Urinary bladder (tissue), 4 donors: ENCODE results near the gene NECAP2. TPM values are rescaled to one million over a fixed set of nuclear protein-coding genes. Genes with fewer than 3 reads are reported as not detected.

Experiments
- DNase-seq: peaks from one replicate; pipeline ENCODE4 v3.0.0-alpha.2; 2015; ENCODE audit errors: extremely low spot score
- H3K27ac ChIP-seq: one replicate; pipeline ENCODE4 v1.5.1; 2013; ENCODE audit warnings: low read depth, mild to moderate bottlenecking, moderate library complexity
- H3K36me3 ChIP-seq: one replicate; pipeline ENCODE4 v1.6.1; 2013; ENCODE audit warnings: mild to moderate bottlenecking, moderate library complexity; ENCODE audit not compliant: insufficient read depth
- H3K4me1 ChIP-seq: one replicate; pipeline ENCODE4 v1.6.1; 2013; ENCODE audit warnings: mild to moderate bottlenecking, moderate library complexity; ENCODE audit not compliant: insufficient read depth
- H3K4me3 ChIP-seq: one replicate; pipeline ENCODE4 v1.5.1; 2013; ENCODE audit warnings: low read depth, low read length
- WGBS: extraction: QIAGEN DNeasy Blood & Tissue Kit; methylation state at CpG from one replicate; pipeline ENCODE4 v1.1.7; 2013; 5-methylcytosine and 5-hydroxymethylcytosine counted together
- polyA plus RNA-seq: library from polyadenylated mRNA; stranded (reverse); fragments of 200-250 nt; gene quantifications from one replicate; pipeline ENCODE4 v1.2.3, GENCODE V29; 2013
- total RNA-seq: library from RNA; depleted of rRNA; stranded (reverse); fragments of >200 nt; gene quantifications from one replicate; pipeline ENCODE4 v1.2.3, GENCODE V29; 2014
- donor health status: healthy with polysubstance abuse.
- donor health status: healthy.

The NECAP2 gene
- total and polyA plus RNA-seq, 2 donors = 36.6 to 46.0 TPM

DNA sequence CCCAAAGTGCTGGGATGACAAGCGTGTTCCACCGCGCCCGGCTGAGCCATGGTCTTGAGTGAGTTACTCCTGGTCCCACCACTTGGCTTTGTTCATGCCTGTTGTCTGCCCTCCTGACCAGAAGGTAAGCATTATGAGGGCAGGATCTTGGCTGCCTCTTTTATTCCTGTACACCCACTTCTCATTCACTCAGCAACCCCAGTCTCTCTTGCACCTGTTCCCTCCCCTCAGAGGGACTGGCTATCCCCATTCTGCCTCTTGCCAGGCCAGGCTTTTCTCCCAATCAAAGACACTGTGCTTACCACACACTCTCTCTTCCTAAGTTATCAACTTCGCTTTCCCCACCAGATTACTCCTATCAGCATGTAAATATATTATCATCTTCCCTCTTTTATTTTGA is 29.7 kb upstream of the NECAP2 start:
- Histone ChIP-seq H3K36me3 (no peaks in the 10 kb centered on the region), H3K27ac (no peak overlapping the region), H3K4me3 (no peak overlapping the region), H3K4me1 (no peaks in the 10 kb centered on the region)
- DNase-seq = no peak
- WGBS = 94% methylated on average over 5 of the region's 5 CpGs

DNA sequence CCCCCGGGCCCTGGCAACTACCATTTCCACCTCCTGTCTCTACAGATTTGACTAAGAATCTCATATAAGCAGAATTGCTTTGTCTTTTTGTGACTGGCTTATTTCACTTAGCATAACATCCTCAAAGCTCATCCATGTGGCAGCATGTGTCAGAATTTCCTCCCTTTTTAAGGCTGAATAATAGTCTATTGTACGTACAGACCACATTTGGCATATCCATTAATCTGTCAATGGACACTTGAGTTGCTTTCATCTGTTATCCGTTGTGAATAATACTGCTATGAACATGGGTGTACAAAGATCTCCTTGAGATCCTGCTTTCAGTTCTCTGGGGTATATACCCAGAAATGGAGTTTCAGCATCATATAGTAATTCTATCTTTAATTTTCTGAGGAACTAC is 27.3 kb upstream of the NECAP2 start:
- H3K36me3 ChIP-seq = no peaks in the 10 kb centered on the region
- no peak overlapping the region for H3K4me3 ChIP-seq
- no peaks in the 10 kb centered on the region for H3K4me1 ChIP-seq
- no peak overlapping the region for H3K27ac ChIP-seq
- DNase-seq = no peak
- 85% methylated on average over 3 of the region's 3 CpGs for whole genome bisulfite sequencing

DNA sequence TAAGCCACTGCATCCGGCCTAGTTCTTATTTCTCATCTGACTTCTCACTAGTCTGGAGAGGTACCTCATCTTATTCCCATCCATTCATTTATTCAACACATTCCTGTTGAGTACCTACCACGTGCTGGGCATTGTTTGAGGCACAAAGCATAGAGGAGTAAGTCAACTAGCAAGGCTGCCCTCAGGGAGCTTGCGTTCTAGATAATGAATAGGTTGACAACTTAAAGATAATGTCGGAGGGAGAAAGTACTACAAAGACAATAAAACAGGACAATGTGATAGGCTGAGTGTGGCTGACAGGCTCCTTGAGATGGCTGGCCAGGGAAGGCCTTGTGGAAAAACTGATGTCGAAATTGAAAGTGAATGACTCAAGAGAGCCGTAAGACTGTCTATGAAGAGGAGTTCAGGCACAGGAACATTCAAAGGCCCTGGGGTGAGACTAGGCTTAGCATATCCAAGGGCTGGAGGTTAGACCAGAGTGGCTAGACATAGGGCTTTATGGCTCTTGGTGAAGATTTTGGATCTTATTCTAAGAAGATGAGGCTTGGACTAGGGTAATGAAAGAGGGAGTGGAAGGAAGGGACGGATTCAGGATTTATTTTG is 21.6 kb upstream of the NECAP2 start:
- DNase-seq = no peak
- Histone ChIP-seq H3K4me1 (no peaks in the 10 kb centered on the region), H3K4me3 (no peak overlapping the region), H3K27ac (no peak overlapping the region), H3K36me3 (no peaks in the 10 kb centered on the region)
- whole genome bisulfite sequencing = 87% methylated on average over 7 of the region's 7 CpGs

DNA sequence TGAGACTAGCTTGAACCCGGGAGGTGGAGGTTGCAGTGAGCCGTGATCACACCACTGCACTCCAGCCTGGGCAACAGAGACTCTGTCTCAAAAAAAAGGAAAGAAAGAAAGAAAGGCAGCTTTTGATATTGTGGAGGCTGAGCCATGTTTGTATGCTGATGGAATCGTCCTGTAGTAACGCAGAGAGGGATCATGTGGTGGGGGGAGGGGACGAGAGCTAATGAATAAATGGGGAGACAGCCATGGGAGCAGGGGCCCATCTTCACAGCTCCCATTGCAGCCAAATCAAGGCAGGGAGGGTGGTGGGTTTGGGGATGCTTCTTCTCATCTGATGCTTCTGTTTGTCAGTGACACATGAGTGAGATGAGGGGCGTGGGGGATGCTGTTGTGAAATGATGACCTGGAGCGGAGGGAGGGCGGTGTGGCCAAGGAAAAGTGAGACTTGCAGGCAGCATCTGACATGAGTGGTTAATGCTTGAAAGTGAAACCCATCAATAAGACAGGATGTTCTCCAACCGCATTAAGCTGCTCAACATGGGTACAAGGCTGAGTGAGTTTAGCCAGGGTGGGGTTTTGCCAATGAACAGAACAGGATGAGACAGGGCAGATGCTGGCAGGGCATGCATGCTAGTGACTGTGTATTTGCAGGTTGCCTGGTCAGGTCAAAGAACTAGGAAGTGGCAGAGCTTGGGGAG is 20.0 kb upstream of the NECAP2 start:
- Histone ChIP-seq H3K36me3 (no peaks in the 10 kb centered on the region), H3K27ac (no peak overlapping the region), H3K4me3 (no peak overlapping the region), H3K4me1 (no peaks in the 10 kb centered on the region)
- no peak for DNase-seq
- 57% methylated on average over 9 of the region's 9 CpGs for WGBS

DNA sequence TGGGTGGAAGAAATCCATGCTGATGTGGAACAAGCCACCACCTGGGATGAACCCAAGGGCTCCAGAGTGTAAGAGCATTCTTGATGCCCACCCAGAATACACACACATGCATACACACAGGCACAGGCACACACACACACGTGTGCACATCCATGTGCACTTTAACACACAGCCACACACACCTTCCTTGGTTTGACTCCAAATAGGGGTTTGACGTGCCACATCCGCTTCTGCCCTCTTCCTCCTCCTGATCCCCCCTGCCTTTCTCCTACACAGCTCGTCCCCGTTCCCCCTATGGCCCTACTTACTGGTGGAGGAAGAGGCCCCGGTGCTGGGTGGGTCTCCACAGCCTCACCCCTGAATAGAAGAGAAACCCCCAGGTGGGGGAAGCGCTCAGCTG is 19.3 kb upstream of the NECAP2 start:
- Histone ChIP-seq H3K4me1 (no peaks in the 10 kb centered on the region), H3K4me3 (no peak overlapping the region), H3K27ac (no peak overlapping the region), H3K36me3 (no peaks in the 10 kb centered on the region)
- no peak for DNase-seq
- WGBS = 72% methylated on average over 7 of the region's 7 CpGs

DNA sequence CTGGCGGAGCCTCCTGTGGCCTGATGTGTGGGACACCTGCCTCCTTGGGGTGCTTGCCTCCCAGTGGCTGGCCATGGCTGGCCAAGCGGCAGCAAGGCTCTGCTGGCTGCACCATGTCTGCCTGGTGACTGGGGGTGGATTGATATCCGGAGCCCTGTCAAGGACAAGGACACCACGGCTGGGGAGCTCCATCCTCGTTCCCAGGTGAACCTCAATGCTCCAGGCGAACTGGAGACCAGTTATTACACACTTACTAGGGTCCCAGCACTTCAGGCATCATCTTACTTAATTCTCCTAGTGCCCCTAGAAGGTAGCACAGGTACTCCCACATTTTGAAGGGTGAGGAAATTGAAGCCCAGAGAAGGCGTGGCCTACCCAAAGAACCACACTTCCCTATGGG is 18.5 kb upstream of the NECAP2 start:
- Histone ChIP-seq H3K27ac (no peak overlapping the region), H3K4me3 (no peak overlapping the region), H3K36me3 (no peaks in the 10 kb centered on the region), H3K4me1 (no peaks in the 10 kb centered on the region)
- WGBS = 89% methylated on average over 7 of the region's 7 CpGs
- DNase-seq = no peak

DNA sequence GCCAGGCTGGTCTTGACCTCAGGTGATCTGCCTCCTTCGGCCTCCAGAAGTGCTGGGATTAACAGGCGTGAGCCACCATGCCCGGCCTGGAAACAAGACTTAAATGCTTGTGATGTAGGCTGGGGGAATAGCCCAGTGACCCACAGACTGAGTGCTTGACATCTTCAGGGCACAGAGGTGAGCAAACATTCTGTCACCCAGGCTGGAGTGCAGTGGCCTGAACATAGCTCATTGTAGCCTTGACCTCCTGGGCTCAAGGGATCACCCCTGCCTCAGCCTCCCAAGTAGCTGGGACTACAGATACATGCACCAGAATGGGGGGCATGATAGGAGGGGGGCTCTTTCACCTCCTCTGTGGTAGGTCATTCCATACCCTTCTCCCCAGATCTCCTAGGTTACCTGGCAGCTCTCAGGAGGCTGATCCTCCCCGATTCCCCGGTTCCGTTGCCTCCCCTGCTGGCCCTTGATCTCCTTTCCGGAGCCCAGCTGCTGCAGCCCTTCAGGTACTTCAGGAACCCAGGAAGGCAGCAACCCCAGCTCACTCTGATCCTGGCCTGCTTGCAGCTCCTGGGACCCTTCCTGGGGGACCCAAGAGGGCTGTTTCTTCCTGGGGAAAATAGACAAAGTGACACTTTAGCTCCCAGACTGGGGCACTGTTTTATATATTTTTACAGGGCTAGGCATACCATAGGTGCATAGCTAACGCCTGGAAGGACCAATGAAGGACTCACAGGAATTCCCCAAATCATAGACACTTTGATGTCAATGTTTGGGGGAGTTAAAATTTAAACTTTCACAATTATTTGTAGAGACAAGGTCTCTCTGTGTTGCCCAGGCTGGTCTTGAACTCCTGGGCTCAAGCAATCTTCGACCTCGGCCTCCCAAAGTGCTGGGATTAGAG is 15.1 kb upstream of the NECAP2 start:
- no peaks in the 10 kb centered on the region for H3K36me3 ChIP-seq
- no peak overlapping the region for H3K27ac ChIP-seq
- no peaks in the 10 kb centered on the region for H3K4me1 ChIP-seq
- DNase-seq = no peak
- WGBS = 85% methylated on average over 10 of the region's 10 CpGs
- H3K4me3 ChIP-seq = no peak overlapping the region

DNA sequence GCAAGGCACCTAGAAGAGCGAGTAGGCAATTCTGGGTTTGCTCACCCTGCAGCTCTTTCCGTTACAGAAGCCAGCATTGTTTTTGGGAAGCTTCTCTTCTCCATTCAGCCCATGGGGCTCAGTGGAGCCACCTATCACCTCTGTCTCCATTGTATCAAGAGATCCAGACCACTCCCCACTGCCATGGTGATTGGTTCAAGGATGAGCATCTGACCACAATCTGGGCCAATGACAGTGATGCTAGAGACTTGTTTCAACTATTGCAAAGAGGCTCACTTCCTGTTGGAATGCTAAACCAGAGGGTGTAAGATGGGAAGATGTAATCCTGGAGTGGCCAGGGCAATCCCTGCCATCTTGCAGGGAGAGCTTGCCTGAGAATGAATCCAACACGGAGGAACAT is 9.9 kb upstream of the NECAP2 start:
- 68% methylated on average over 3 of the region's 3 CpGs for WGBS
- H3K36me3 ChIP-seq = no peaks in the 10 kb centered on the region
- H3K4me1 ChIP-seq = no peaks in the 10 kb centered on the region
- no peak overlapping the region for H3K27ac ChIP-seq
- no peak for DNase-seq
- no peak overlapping the region for H3K4me3 ChIP-seq

DNA sequence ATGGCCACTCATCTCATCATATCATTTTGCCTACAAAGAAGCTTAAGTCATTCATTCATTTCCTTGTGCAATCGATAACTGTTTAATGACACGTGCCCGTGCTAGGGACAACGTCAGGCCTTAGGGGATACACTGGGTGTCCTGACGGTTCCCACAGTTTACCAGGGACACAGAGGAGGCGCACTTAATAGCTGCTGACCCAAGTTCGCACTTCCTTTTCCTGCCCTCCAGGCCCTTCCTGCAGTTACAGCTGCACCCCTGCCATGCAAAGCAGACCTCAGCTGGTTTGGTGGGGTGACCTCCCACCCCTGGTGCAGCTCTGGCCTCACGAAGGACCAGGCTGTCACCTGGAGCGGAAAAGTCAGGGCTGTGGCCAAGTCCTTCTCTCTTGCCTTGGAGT is 7.5 kb upstream of the NECAP2 start:
- no peak for DNase-seq
- 68% methylated on average over 9 of the region's 9 CpGs for WGBS
- H3K27ac ChIP-seq = no peak overlapping the region
- H3K4me3 ChIP-seq = no peak overlapping the region
- no peaks in the 10 kb centered on the region for H3K36me3 ChIP-seq
- H3K4me1 ChIP-seq = no peaks in the 10 kb centered on the region

DNA sequence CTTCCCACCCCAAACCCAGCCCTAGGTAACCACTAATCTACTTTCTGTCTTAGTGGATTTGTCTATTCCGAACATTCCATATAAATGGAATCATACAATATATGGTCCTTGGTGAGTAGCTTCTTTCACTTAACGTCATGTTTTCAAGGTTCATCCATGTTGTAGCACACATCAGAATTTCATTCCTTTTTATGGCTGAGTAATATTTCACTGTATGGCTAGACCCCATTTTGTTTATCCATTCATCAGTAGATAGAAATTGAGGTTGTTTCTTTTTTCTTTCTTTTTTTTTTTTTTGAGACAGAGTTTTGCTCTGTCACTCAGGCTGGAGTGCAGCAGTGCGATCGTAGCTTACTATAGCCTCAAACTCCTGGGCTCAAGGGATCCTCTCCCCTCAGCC is 6.5 kb upstream of the NECAP2 start:
- 97% methylated on average over 4 of the region's 4 CpGs for WGBS
- Histone ChIP-seq H3K4me1 (no peaks in the 10 kb centered on the region), H3K4me3 (no peak overlapping the region), H3K27ac (no peak overlapping the region), H3K36me3 (no peaks in the 10 kb centered on the region)
- no peak for DNase-seq

DNA sequence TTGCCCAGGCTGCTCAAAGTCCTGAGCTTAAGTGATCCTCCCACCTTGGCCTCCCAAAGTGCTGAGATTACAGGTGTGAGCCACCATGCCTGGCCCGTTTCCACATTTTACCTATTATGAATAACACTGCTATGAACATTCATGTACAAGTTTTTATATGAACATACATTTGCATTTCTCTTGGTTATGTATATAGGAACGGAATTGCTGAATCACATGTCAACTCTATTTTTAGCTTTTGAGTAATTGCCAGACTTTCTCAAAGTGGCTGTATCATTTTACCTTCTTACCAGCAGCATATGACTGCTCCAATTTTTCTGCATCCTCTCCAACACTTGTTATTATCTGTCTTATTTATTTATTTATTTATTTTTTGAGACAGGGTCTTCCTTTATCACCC is 6.0 kb upstream of the NECAP2 start:
- Histone ChIP-seq H3K27ac (no peak overlapping the region), H3K36me3 (no peaks in the 10 kb centered on the region), H3K4me1 (no peaks in the 10 kb centered on the region), H3K4me3 (no peak overlapping the region)
- no peak for DNase-seq
- 62% methylated on average over 2 of the region's 2 CpGs for WGBS

DNA sequence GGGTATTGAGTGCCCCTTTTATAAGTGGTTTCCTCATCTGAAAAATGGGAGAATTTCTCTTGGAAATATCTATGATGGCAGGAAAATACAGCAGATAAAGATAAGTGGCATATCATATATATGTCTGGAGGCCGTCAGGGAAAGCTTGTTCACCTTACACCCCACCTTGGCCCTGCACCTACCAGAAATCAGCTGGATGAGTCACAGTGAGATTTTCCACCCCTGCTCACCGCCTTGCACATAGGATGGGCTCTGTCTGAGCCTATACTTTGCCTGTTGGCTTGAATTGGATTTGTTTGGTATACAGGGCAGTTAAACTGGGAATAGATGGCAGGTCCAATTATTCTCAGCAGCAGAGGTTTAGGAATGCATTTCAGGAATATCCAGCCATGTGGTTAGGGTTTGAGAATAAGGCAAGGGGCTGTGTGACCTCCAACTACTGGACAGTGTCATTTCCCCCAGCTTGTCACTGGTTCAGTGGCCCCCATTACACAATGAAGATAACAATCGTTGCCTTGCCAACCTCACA is 3.5 kb upstream of the NECAP2 start, which contains the start of gene SPATA21:
Gene SPATA21, minus strand, starts transcription at position 479 of the 529 bp plus-strand sequence. CDS start 6,053 bp downstream, outside the sequence.
- WGBS = 66% methylated on average over 3 of the region's 3 CpGs
- DNase-seq = no peak
- Histone ChIP-seq H3K36me3 (no peaks in the 10 kb centered on the region), H3K4me3 (no peak within 1 kb of the TSS), H3K4me1 (no peaks in the 10 kb centered on the region), H3K27ac (no peak within 1 kb of the TSS)

DNA sequence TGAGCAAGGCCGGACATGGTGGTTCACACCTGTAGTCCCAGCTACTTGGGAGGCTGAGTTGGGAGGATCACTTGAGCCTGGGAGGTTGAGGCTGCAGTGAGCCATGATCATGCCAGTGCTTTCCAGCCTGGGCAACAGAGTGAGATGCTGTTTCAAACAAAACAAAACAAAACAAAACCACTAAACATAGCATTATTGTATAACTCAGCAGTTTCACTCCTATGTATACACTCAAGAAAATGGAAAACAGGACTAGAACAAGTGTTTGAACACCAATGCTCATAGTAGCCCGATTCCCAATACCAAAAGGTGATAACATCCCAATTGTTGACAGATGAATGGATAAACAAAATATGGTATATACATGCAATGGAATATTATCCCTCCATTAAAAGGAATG is 2.0 kb upstream of the NECAP2 start:
- H3K4me3 ChIP-seq = no peak overlapping the region
- no peaks in the 10 kb centered on the region for H3K36me3 ChIP-seq
- WGBS = 89% methylated on average over 2 of the region's 2 CpGs
- no peak overlapping the region for H3K27ac ChIP-seq
- no peak for DNase-seq
- H3K4me1 ChIP-seq = no peaks in the 10 kb centered on the region

DNA sequence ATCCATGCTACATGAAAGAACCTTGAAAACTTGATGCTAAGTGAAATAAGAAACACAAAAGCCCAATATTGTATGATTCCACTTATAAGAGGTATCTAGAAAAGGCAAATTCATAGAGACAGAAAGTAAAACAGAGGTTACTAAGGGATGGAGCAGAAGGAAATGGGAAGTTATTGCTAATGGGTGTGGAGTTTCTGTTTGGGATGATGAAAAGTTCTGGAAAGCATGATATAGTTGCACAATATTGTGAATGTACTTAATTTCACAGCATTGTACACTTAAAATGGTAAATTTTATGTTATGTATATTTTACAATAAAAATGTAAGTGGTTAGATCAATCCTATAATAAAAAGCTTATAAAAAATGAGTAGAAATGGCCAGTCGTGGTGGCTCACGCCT is 1.6 kb upstream of the NECAP2 start:
- Histone ChIP-seq H3K27ac (no peak overlapping the region), H3K4me1 (no peaks in the 10 kb centered on the region), H3K4me3 (no peak overlapping the region), H3K36me3 (no peaks in the 10 kb centered on the region)
- WGBS = 84% methylated on average over 2 of the region's 2 CpGs
- DNase-seq = no peak
